ENCODE measurements around the gene CALCR. TPM values are rescaled to one million over a fixed set of nuclear protein-coding genes. Genes with fewer than 3 reads are reported as not detected.

Gene CALCR
- total and polyA plus RNA-seq, 9 of the 15 experiments (the other 6 are each of a cell fraction or from before 2014, with no cell fraction given), result 0.04 to 0.14 (median 0.09) TPM; not detected in 3

- intact Hi-C loops (cut with micrococcal nuclease), result loop anchor here (10.0 kb wide), 1 partner anchor 637 kb away; no protein-coding TSS in a partner anchor
- in situ Hi-C loops (cut with MboI), result no loop called here
- 0% methylated on average over 1 of the region's 1 CpG for WGBS (ENCODE audit: insufficient coverage, low coverage, missing lambda C conversion rate)
- ChIA-PET POLR2A (no interaction called here), CTCF (ENCODE audit: low intra/inter-chr PET ratio) (no interaction called here)
- DNase-seq (ENCODE audit: extremely low read depth in 1 of 4, low spot score in 3 of 4) (no peak), ATAC-seq (no peak), FAIRE-seq (no peak)
- Histone ChIP-seq H3K9me3 (replicated peaks; ENCODE audit: control insufficient read depth, insufficient read depth, low read depth, low read length) (no peaks in the 10 kb centered on the region), H3K27me3 (ENCODE audit: control insufficient read depth in 2 of 2, insufficient read depth in 2 of 2, low read length in 2 of 2) (no peaks in the 10 kb centered on the region), H3K9me1 (ENCODE audit: control insufficient read depth, insufficient read depth, low read length) (no peaks in the 10 kb centered on the region), H2AFZ (ENCODE audit: low read depth, low read length) (no peak overlapping the region), H3K4me2 (ENCODE audit: insufficient read depth, low read length) (no peak overlapping the region), H3K36me3 (ENCODE audit: control insufficient read depth, insufficient read depth, low read length) (no peaks in the 10 kb centered on the region), H3K4me1 (replicated peaks in 1 of 2; ENCODE audit: control insufficient read depth in 2 of 2, insufficient read depth in 2 of 2, low read length in 2 of 2) (no peaks in the 10 kb centered on the region), H3K79me2 (ENCODE audit: control insufficient read depth, insufficient read depth, low read length) (no peaks in the 10 kb centered on the region), H4K20me1 (replicated peaks; ENCODE audit: control insufficient read depth, insufficient read depth, low read length) (no peaks in the 10 kb centered on the region), H3K9ac (ENCODE audit: insufficient read depth in 1 of 2, low read depth in 2 of 2, low read length in 2 of 2) (no peak overlapping the region), H3K27ac (ENCODE audit: extremely low read depth, low read depth, low read length) (no peak overlapping the region), H3K4me3 (no peak overlapping the region)
- no peak for TF ChIP-seq IRF2 (CRISPR knock-in tag; IDR thresholded peaks at IDR 0.05)
- TF ChIP-seq ZBTB33 (CRISPR knock-in tag; IDR thresholded peaks at IDR 0.05), result no peak
- no peak for TF ChIP-seq RFX7 (CRISPR knock-in tag; IDR thresholded peaks at IDR 0.05)
- BruUV-seq (replicated peaks), result no TSS peak
These were observed 126.3 kb downstream of the CALCR start for GRCh38 chr7:93448176-93448575.

- H3K9me3 ChIP-seq (replicated peaks; ENCODE audit: control insufficient read depth, insufficient read depth, low read depth, low read length), result no peaks in the 10 kb centered on the region
- H3K79me2 ChIP-seq (ENCODE audit: control insufficient read depth, insufficient read depth, low read length), result no peaks in the 10 kb centered on the region
- H3K4me1 ChIP-seq (replicated peaks in 1 of 2; ENCODE audit: control insufficient read depth in 2 of 2, insufficient read depth in 2 of 2, low read length in 2 of 2), result no peaks in the 10 kb centered on the region
- no peaks in the 10 kb centered on the region for H3K36me3 ChIP-seq (ENCODE audit: control insufficient read depth, insufficient read depth, low read length)
- POLR2A ChIA-PET, result no interaction called here
- FAIRE-seq (no peak), DNase-seq (ENCODE audit: extremely low read depth in 1 of 4, low spot score in 3 of 4) (no peak), ATAC-seq (no peak)
- no TSS peak for BruUV-seq (replicated peaks)
- no peak for TF ChIP-seq POU5F1 (IDR thresholded peaks at IDR 0.05; ENCODE audit: borderline replicate concordance, low read depth, low read length, partially characterized antibody)
- no peak for TF ChIP-seq ZSCAN29 (IDR thresholded peaks at IDR 0.05)
- TF ChIP-seq CSDE1 (IDR thresholded peaks at IDR 0.05), result no peak
- TF ChIP-seq DIDO1 (tag; IDR thresholded peaks at IDR 0.05; ENCODE audit: low read depth), result no peak
- no peak for TF ChIP-seq ZNF274 (IDR thresholded peaks at IDR 0.05; ENCODE audit: borderline replicate concordance, low read depth, low read length)
- TF ChIP-seq ZNF232 (CRISPR knock-in tag; IDR thresholded peaks at IDR 0.05), result no peak
- no peak for TF ChIP-seq GTF2A2 (tag; IDR thresholded peaks at IDR 0.05)
- TF ChIP-seq GATA2 (CRISPR knock-in tag; IDR thresholded peaks at IDR 0.05), result no peak
- TF ChIP-seq HDAC8 (tag; IDR thresholded peaks at IDR 0.05), result no peak
- TF ChIP-seq KLF10 (CRISPR knock-in tag; IDR thresholded peaks at IDR 0.05), result no peak
- no peaks in the 10 kb centered on the region for H3K27me3 ChIP-seq (ENCODE audit: control insufficient read depth in 2 of 2, insufficient read depth in 2 of 2, low read length in 2 of 2)
- H3K9ac ChIP-seq (ENCODE audit: insufficient read depth in 1 of 2, low read depth in 2 of 2, low read length in 2 of 2), result no peak overlapping the region
- H2AFZ ChIP-seq (ENCODE audit: low read depth, low read length), result no peak overlapping the region
- WGBS (ENCODE audit: insufficient coverage, low coverage, missing lambda C conversion rate), result 3% methylated on average over 2 of the region's 2 CpGs
- no peak overlapping the region for H3K4me3 ChIP-seq
- CTCF ChIA-PET (ENCODE audit: low intra/inter-chr PET ratio), result no interaction called here
- no peak overlapping the region for H3K27ac ChIP-seq (ENCODE audit: extremely low read depth, low read depth, low read length)
- no peaks in the 10 kb centered on the region for H4K20me1 ChIP-seq (replicated peaks; ENCODE audit: control insufficient read depth, insufficient read depth, low read length)
- intact Hi-C loops (cut with micrococcal nuclease), result loop anchor here (10.0 kb wide), 1 partner anchor 637 kb away; no protein-coding TSS in a partner anchor
- in situ Hi-C loops (cut with MboI), result no loop called here
- no peaks in the 10 kb centered on the region for H3K9me1 ChIP-seq (ENCODE audit: control insufficient read depth, insufficient read depth, low read length)
- H3K4me2 ChIP-seq (ENCODE audit: insufficient read depth, low read length), result no peak overlapping the region
These were observed 127.0 kb downstream of the CALCR start for GRCh38 chr7:93447509-93447908.

Measured in K562 (cell line).